Parathyroid adenoma (tissue), 2 donors: ENCODE results near the gene COMMD10.

Experiments
- H2AFZ ChIP-seq: fragments of 300-600 bp; sonication (generic); one replicate; pipeline ENCODE4 v1.7.0; 2017; ENCODE audit warnings: antibody characterized with exemption, mild to moderate bottlenecking
- H3K27ac ChIP-seq: fragments of 300-600 bp; sonication (generic); one replicate; pipeline ENCODE4 v1.7.0; 2017
- H3K27me3 ChIP-seq: fragments of 300-600 bp; sonication (generic); one replicate; pipeline ENCODE4 v1.7.0; 2017; ENCODE audit warnings: low read length; ENCODE audit not compliant: control insufficient read depth, insufficient read depth
- H3K36me3 ChIP-seq: fragments of 300-600 bp; sonication (generic); one replicate; pipeline ENCODE4 v1.7.0; 2017; ENCODE audit warnings: low read length; ENCODE audit not compliant: control insufficient read depth, insufficient read depth
- H3K4me1 ChIP-seq: fragments of 300-600 bp; sonication (generic); one replicate; pipeline ENCODE4 v1.7.0; 2017; ENCODE audit warnings: control low read depth
- H3K4me2 ChIP-seq: fragments of 300-600 bp; sonication (generic); one replicate; pipeline ENCODE4 v1.7.0; 2017; ENCODE audit warnings: low read length
- H3K4me3 ChIP-seq: fragments of 300-600 bp; sonication (generic); one replicate; pipeline ENCODE4 v1.7.0; 2017; ENCODE audit warnings: low read depth, low read length
- H3K79me2 ChIP-seq: fragments of 300-600 bp; sonication (generic); one replicate; pipeline ENCODE4 v1.7.0; 2017; ENCODE audit warnings: control low read depth
- H3K9ac ChIP-seq: fragments of 300-600 bp; sonication (generic); one replicate; pipeline ENCODE4 v1.7.0; 2017; ENCODE audit warnings: mild to moderate bottlenecking
- H3K9me3 ChIP-seq: fragments of 300-600 bp; sonication (generic); one replicate; pipeline ENCODE4 v1.7.0; 2017; ENCODE audit warnings: low read length; ENCODE audit not compliant: control insufficient read depth
- CTCF ChIP-seq: fragments of 300-600 bp; sonication (generic); IDR thresholded peaks from one replicate; pipeline ENCODE4 v1.7.0; 2017; ENCODE audit warnings: antibody characterized with exemption, mild to moderate bottlenecking
- donor health status: primary hyperparathyroidism.

The COMMD10 gene

GRCh38 chr5:116234681-116235080 lies 149.9 kb downstream of the COMMD10 start:
- no peaks in the 10 kb centered on the region for H3K36me3 ChIP-seq
- H2AFZ ChIP-seq = no peak overlapping the region
- no peak overlapping the region for H3K27ac ChIP-seq
- H3K79me2 ChIP-seq = no peaks in the 10 kb centered on the region
- no peak overlapping the region for H3K4me3 ChIP-seq
- no peak for TF ChIP-seq CTCF
- no peaks in the 10 kb centered on the region for H3K27me3 ChIP-seq
- no peak overlapping the region for H3K9ac ChIP-seq
- no peaks in the 10 kb centered on the region for H3K4me1 ChIP-seq
- no peak overlapping the region for H3K4me2 ChIP-seq
- no peaks in the 10 kb centered on the region for H3K9me3 ChIP-seq

GRCh38 chr5:116237917-116238500 lies 153.2 kb downstream of the COMMD10 start:
- H3K4me2 ChIP-seq = no peak overlapping the region
- H3K9me3 ChIP-seq = no peaks in the 10 kb centered on the region
- no peaks in the 10 kb centered on the region for H3K36me3 ChIP-seq
- H3K9ac ChIP-seq = no peak overlapping the region
- no peak for TF ChIP-seq CTCF
- no peaks in the 10 kb centered on the region for H3K27me3 ChIP-seq
- H3K79me2 ChIP-seq = no peaks in the 10 kb centered on the region
- H3K4me1 ChIP-seq = peaks cover 4% of the 10 kb centered on the region
- H3K4me3 ChIP-seq = no peak overlapping the region
- H3K27ac ChIP-seq = no peak overlapping the region
- no peak overlapping the region for H2AFZ ChIP-seq

GRCh38 chr5:116242343-116242742 lies 157.5 kb downstream of the COMMD10 start:
- peaks cover 4% of the 10 kb centered on the region for H3K4me1 ChIP-seq
- H3K27me3 ChIP-seq = no peaks in the 10 kb centered on the region
- no peaks in the 10 kb centered on the region for H3K36me3 ChIP-seq
- no peaks in the 10 kb centered on the region for H3K9me3 ChIP-seq
- no peak overlapping the region for H3K4me2 ChIP-seq
- no peak overlapping the region for H2AFZ ChIP-seq
- no peak overlapping the region for H3K4me3 ChIP-seq
- no peak overlapping the region for H3K27ac ChIP-seq
- no peaks in the 10 kb centered on the region for H3K79me2 ChIP-seq
- TF ChIP-seq CTCF = no peak
- H3K9ac ChIP-seq = no peak overlapping the region

GRCh38 chr5:116248432-116248831 lies 163.6 kb downstream of the COMMD10 start:
- no peaks in the 10 kb centered on the region for H3K79me2 ChIP-seq
- no peaks in the 10 kb centered on the region for H3K27me3 ChIP-seq
- H3K4me1 ChIP-seq = no peaks in the 10 kb centered on the region
- H3K9ac ChIP-seq = no peak overlapping the region
- H2AFZ ChIP-seq = no peak overlapping the region
- TF ChIP-seq CTCF = no peak
- no peak overlapping the region for H3K27ac ChIP-seq
- H3K36me3 ChIP-seq = no peaks in the 10 kb centered on the region
- H3K9me3 ChIP-seq = no peaks in the 10 kb centered on the region
- H3K4me3 ChIP-seq = no peak overlapping the region
- no peak overlapping the region for H3K4me2 ChIP-seq

- no peaks in the 10 kb centered on the region for H3K79me2 ChIP-seq
- H3K27ac ChIP-seq = no peak overlapping the region
- no peaks in the 10 kb centered on the region for H3K4me1 ChIP-seq
- H3K9me3 ChIP-seq = no peaks in the 10 kb centered on the region
- H3K4me3 ChIP-seq = no peak overlapping the region
- no peak for TF ChIP-seq CTCF
- no peak overlapping the region for H3K9ac ChIP-seq
- H3K36me3 ChIP-seq = no peaks in the 10 kb centered on the region
- H3K27me3 ChIP-seq = no peaks in the 10 kb centered on the region
- H3K4me2 ChIP-seq = no peak overlapping the region
- H2AFZ ChIP-seq = no peak overlapping the region
These were observed 164.8 kb downstream of the COMMD10 start for GRCh38 chr5:116249648-116250047.
